ENCODE results near the gene KRTAP5-9.
"Not testable (repeated sequence)": the region's sequence is repeated elsewhere in the genome, so short reads cannot be mapped to it uniquely, and the experiment has no call there.

The KRTAP5-9 gene

DNA sequence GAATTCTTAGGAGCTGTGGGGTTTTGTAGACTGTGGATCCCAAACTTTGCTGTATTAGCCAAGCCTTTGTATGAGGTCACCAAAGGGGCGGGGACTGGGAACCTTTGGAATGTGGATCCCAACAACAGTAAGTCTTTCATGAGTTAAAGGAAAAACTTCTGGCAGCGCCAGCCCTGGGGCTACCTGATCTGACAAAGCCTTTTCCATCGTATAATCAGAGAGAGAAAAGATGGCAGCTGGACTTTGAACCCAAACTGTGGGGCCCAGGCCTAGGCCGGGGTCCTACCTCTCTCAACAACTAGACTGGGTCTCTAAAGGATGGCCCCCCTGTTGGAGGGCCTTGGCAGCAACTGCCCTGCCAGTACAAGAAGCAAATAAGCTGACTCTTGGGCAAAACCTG, 40.1 kb downstream of the KRTAP5-9 start:
- DNase-seq: not testable (repeated sequence)

- DNase-seq: not testable (repeated sequence)
Measured at GRCh38 chr11:71588822-71589545, 40.8 kb downstream of the KRTAP5-9 start.

GRCh38 chr11:71589546-71589920, 41.3 kb downstream of the KRTAP5-9 start:
- not testable (repeated sequence) for DNase-seq

All from DMS 273 treated with DMSO at 0.1 percent for 48 hours (cell line).